SK-N-SH treated with all-trans-retinoic acid at 6 μM for 48 hours (cell line): ENCODE data around the gene DRC7.

Experiments used
- ARNTL ChIP-seq: fragments of 450-650 bp; formaldehyde crosslinking; IDR thresholded peaks from 2 replicates; pipeline ENCODE4 v1.5.0; 2020; ENCODE audit warnings: low read depth, mild to moderate bottlenecking, moderate library complexity, borderline replicate concordance
- BACH2 ChIP-seq: fragments of 250-450 bp; sonication (Bioruptor Pico); IDR thresholded peaks from 2 replicates; pipeline ENCODE4 v1.9.0; 2021; ENCODE audit warnings: mild to moderate bottlenecking, borderline replicate concordance
- ESRRG ChIP-seq: fragments of 250-450 bp; sonication (Bioruptor Pico); IDR thresholded peaks from 2 replicates; pipeline ENCODE4 v1.6.1; 2021; ENCODE audit warnings: mild to moderate bottlenecking
- RARB ChIP-seq: fragments of 250-450 bp; sonication (Bioruptor Pico); IDR thresholded peaks from 2 replicates; pipeline ENCODE4 v1.8.0; 2021; ENCODE audit warnings: mild to moderate bottlenecking, moderate library complexity
- TF ChIP-seq, protein P1 (sequence below): fragments of 250-450 bp; sonication (Bioruptor Pico); IDR thresholded peaks from 2 replicates; pipeline ENCODE4 v1.5.1; 2020; ENCODE audit warnings: low read depth, mild to moderate bottlenecking, moderate library complexity

DNA sequence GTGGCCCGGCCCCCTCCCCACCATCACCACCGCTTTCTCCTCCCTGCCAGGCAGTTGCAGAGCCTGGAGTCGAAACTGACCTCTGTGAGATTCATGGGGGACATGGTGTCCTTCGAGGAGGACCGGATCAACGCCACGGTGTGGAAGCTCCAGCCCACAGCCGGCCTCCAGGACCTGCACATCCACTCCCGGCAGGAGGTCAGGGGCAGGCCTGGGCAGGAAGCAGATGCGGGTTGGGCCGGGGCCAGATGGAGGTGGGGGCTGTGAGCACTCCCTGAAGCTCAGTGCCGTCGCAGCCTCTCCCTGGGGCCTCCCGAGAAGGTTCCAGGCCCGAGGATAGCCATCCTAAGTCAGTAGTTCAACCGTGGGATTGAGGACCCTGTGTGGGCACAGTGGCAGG is 40.7 kb upstream of the DRC7 start:
- no peak for TF ChIP-seq RARB (CRISPR knock-in tag)
- TF ChIP-seq, protein P1, sequence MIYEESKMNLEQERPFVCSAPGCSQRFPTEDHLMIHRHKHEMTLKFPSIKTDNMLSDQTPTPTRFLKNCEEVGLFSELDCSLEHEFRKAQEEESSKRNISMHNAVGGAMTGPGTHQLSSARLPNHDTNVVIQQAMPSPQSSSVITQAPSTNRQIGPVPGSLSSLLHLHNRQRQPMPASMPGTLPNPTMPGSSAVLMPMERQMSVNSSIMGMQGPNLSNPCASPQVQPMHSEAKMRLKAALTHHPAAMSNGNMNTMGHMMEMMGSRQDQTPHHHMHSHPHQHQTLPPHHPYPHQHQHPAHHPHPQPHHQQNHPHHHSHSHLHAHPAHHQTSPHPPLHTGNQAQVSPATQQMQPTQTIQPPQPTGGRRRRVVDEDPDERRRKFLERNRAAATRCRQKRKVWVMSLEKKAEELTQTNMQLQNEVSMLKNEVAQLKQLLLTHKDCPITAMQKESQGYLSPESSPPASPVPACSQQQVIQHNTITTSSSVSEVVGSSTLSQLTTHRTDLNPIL (CRISPR knock-in tag), result no peak
- no peak for TF ChIP-seq ESRRG (CRISPR knock-in tag)
- TF ChIP-seq BACH2, result no peak
- no peak for TF ChIP-seq ARNTL (CRISPR knock-in tag)
